Stimulated activated CD8-positive, alpha-beta memory T cell treated with anti-CD3 and anti-CD28 coated beads, Interleukin-15, amount 100 ng/mL, for 4 hours (primary cell): Measurements from ENCODE around the gene CEP57L1.
A peak's percentile ranks its signal among the peaks of the same experiment; 100 is the strongest.
"Not testable (repeated sequence)": the region's sequence is repeated elsewhere in the genome, so short reads cannot be mapped to it uniquely, and the experiment has no call there.

Experiments used
- DNase-seq, 2 donors: peaks; one replicate each; pipeline ENCODE4 v3.0.0-alpha.2; 2020; ENCODE audit warnings: low read depth in 2 of 2

CEP57L1 gene

DNA sequence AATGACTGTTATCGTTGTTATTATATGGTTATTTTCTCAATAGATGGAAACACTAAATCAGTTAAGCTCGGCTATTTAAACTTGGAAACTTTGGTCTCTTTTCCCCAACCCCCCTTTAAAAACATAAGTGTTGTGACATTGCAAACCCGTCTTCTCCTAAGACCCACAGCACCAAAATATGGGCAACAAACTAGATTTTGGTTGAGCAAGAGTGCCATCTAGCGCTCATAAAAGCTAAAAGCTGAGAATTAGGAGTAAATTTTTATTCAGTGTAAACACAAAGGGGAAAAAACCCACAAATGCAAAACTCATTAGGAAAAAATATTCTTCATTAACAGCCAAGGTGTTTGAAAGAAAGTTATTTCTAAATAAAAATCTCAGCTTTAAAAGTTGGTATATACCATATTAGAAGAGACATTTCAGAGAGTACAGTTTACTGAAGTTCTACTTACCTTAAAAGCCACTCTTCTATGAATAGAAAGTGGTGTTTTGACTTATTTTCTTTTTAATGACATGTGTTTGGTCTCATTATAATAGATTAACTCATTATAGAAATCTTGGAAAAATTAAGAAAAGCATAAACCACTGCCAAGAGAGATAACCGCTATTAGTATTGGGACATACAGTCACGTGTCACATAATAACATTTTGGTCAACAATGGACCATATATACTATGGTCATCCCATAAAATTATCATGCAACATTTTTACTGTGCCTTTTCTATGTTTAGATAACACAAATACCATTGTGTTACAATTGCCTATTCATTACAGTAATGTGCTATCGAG is 21.8 kb upstream of the CEP57L1 start:
- no peak for DNase-seq

DNA sequence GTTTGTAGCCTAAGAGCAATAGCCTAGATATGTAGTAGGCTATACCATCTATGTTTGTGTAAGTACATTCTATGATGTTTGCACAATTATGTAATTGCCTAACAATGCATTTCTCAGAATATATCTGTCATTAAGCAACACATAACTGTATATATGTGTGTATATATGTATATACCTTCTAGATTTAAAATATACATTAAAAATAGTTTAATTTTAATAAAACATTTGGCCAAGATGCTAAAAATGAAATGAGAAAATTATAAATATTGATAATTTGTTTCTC is 21.2 kb upstream of the CEP57L1 start:
- no peak for DNase-seq

DNA sequence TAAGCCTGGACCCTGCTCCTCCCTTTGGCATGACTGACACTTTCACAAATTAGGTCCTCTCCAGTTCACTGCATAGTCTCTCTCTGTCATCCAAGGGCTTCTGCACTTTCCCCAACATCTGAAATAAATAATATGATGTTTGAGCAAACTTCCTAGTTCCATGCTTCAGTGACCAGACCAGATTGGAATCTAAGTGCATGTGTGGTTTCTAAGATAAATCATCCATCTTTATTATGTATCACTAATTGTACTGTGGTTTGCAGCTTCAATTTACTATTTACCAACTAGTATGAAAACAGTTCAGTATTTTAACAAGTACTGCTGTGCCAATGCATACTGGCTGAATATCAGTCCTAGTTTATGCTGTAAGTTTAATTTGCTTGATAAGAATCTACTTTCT is 19.4 kb upstream of the CEP57L1 start:
- no peak for DNase-seq

- DNase-seq, result no peak
Observed at GRCh38 chr6:109076377-109076776, 18.9 kb upstream of the CEP57L1 start.

- no peak for DNase-seq
Observed at GRCh38 chr6:109079981-109080380, 15.3 kb upstream of the CEP57L1 start.

DNA sequence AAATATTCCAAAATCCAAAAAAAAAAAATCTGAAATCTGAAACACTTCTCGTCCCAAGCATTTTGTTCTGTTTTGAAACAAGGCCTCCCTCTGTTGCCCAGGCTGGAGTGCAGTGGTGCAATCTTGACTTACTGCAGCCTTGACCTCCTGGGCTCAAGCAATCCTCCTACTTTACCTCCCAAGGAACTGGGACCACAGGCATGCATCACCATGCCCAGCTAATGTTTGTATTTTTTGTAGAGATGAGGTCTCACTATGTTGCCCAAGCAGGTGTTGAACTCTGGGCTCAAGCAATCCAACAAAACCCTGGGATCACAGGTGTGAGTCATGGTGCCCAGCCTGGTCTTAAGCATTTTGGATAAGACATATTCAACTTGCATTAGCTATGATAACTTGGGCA is 14.3 kb upstream of the CEP57L1 start:
- no peak for DNase-seq

GRCh38 chr6:109081516-109082187 is 13.7 kb upstream of the CEP57L1 start:
- DNase-seq, result no peak

DNA sequence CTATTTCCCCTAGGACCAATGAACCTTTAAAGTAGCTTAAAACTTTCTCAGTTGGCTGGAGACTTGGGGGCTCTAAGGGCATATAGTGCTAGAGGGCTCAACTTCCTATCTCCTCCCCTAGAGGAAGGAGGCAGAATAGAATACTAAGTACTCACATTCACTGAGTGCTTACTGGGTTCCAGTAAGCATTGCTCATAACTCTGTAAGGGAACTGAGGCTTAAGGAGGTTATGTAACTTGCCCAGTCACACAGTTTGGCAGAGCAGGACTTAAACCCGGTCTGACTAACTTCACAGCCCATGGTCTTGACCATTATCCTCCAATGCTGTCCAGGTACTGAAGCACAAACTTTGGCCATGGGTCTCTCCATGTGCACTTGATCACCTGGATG is 13.1 kb upstream of the CEP57L1 start:
- DNase-seq, result no peak

DNA sequence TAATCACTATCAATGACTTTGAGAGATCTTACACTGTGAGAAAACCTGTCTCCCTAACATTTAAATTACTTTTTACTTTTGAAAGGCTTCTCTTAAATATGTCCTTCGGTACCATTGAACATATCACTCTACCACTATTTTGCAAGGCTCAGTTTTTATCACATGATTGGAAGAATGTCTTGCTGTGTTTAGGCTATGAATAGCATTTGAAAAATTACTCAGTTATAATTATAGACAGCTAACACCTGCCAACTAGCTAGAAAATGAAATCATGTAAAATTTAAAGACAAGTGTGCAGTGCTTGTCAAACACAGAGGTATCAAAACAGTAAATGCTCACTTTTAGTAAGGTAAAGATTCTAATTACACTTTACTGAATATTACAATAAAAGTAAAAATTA is 11.7 kb upstream of the CEP57L1 start:
- no peak for DNase-seq

DNA sequence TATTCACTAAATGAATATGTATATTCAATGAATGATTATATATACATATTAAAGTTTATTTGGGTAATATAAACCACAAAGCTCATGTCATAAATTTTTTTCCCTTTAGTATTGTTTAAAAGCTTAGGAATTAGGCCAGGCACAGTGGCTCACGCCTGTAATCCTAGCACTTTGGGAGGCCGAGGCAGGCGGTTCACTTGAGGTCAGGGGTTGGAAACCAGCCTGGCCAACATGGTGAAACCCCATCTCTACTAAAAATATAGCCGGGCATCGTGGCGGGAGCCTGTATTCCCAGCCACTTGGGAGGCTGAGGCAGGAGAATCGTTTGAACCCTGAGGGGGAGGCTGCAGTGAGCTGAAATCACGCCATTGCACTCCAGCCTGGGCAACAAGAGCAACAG is 11.2 kb upstream of the CEP57L1 start:
- not testable (repeated sequence) for DNase-seq

GRCh38 chr6:109087661-109088264 is 7.5 kb upstream of the CEP57L1 start:
- DNase-seq, result no peak

DNA sequence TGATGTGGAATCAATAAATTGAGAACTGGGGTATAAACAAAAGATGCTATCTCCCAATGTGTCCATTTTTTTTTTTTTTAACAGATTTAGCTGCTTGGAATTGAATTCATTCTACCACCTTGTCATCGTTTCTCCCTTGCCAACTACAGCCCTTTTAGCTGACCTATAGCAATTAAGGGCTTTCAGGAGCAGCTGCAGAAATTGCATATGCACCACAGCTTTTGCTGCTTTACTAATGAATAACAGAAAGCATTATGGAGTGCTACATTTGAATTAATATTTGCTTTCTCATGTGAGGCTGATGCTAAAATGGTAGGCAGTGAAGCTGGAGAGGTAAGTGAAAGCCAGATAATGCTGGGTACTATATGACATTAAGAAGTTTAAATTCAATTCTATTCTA is 6.3 kb upstream of the CEP57L1 start:
- no peak for DNase-seq

- DNase-seq, result no peak
Observed at GRCh38 chr6:109091314-109092024, 3.8 kb upstream of the CEP57L1 start.

GRCh38 chr6:109092074-109092473 is 3.2 kb upstream of the CEP57L1 start:
- no peak for DNase-seq

- no peak for DNase-seq
Observed at GRCh38 chr6:109093732-109094415, 1.4 kb upstream of the CEP57L1 start.

DNA sequence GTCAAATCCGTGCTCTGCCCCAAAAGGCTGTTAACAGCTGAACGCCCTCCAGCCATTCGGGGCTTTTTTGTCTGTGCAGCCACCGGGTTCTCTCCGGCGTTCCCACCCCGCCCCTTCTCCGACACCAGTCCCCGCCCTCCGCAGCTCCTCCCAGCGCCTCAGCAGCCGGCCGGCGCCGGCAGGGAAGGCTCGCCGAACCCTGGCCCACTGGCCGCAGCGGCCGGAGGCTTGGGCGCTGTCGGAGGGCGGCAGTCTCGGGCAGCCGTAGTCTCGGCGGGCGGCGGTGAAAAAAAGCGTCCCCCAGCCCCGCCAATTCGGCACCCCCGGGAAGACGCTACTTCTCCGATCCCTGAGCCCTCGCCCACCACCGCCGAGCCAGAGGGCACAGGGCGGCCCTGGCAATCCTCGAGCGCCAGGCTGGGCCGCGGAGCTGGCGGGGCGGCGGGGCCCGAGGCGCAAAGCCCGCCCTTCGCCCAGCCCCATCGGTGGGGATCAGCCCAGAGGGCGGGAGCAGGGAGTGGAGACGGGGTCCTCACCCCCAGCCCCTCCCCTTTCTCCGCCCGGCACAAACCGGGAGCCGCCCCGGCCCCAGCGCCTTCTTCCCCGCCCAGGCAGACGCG is 781 bp upstream of the CEP57L1 start, which contains the start of gene SESN1:
SESN1 (minus strand) TSS at position 431 of the 620 bp plus-strand sequence. CDS start 773 bp downstream, outside the sequence.
- DNase-seq, result peak; percentile 72

- DNase-seq, result no peak
Observed at GRCh38 chr6:109095835-109096084, 453 bp downstream of the CEP57L1 start.

DNA sequence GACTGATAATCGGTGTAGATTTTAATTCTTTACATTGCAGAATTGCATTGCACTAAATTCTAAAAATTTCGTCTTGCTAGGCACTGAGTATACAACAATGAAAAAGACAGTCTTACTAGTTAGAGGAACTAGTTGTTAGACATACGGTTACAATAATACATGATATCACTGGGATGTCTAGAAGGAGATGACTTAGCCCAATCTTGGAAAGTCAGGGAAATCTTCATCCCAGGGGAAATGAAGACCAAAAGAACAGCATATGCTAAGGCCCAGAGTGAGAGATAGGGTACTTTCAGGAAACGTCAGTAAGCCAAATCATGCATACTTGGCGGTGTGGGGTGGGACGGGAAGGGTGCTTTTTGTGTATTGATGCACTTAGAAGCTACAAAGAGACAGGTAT is 901 bp downstream of the CEP57L1 start:
- no peak for DNase-seq

DNA sequence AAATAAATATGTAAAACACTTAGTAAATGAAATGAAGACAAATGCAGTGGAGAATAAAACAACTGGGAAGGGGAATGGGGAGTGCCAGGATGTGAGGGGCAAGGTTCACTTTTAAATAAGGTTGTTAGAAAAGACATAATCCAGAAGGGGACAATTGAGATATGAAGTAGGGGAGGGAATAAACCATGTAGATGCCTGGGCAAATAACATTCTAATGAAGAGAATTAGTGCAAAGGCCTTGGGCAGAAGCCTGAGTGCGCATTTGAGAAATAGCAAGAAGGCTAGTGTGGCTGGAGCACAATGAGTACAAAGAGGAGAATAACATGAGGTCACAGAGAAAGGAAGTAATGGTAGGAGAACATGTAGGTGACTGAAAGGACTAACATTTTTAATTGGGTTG is 2.4 kb downstream of the CEP57L1 start:
- no peak for DNase-seq

- DNase-seq, result no peak
Observed at GRCh38 chr6:109102762-109103161, 7.5 kb downstream of the CEP57L1 start.

GRCh38 chr6:109103942-109104341 is 8.6 kb downstream of the CEP57L1 start:
- DNase-seq, result no peak

DNA sequence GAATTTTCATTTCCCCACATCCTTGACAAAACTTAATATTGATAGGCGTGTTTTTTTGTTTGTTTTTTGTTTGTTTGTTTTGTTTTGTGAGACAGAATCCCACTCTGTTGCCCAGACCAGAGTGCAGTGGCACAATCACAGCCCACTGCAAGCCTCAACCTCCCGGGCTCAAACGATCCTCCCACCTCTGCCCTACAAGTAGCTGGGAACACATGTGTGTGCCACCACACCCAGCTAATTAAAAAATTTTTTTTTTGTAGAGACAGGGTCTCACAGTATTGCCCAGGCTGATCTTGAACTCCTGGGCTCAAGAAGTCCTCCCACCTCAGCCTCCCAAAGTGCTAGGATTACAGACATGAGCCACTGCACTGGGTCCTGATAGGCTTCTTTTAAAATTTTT is 9.2 kb downstream of the CEP57L1 start:
- no peak for DNase-seq
